ENCODE data around the gene NANOGP8. TPM values are rescaled to one million over a fixed set of nuclear protein-coding genes. Genes with fewer than 3 reads are reported as not detected.
"Not testable (repeated sequence)": the region's sequence is repeated elsewhere in the genome, so short reads cannot be mapped to it uniquely, and the experiment has no call there.

Gene NANOGP8
- total RNA-seq, 2 donors from 2014 or later, result 1.6 TPM; not detected in 1

DNA sequence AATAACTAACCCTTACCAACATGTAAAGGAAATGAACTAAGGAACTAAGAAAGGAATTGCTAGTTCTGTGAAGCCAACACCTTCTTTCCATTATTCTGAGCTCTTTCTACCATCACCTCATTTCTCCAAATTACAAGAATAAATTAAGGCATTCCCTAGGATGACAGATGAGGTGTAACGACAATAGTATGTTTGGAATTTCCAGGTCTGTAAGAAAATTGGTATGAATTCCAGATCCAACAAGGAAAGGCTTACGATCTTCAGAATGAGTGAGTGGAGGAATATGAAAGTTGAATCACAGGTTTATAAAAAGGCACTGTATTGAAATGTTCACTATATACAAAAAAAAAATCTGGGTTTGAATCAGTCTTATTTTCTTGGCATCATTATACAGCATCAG, 4.5 kb upstream of the NANOGP8 start:
- TF ChIP-seq POLR2A (IDR thresholded peaks at IDR 0.05) (no peak), CTCF (IDR thresholded peaks at IDR 0.05) (no peak)
- H3K9me3 ChIP-seq, result no peaks in the 10 kb centered on the region
- 90 to 93% methylated on average over 2 of the region's 2 CpGs for WGBS, 2 donors
- no peaks in the 10 kb centered on the region for H3K36me3 ChIP-seq (replicated peaks in 1 of 2; ENCODE audit: insufficient read depth in 1 of 2, low read depth in 2 of 2)
- H3K4me3 ChIP-seq, result no peak overlapping the region
- intact Hi-C loops (cut with DNase I), result no loop called here
- ATAC-seq (no peak), DNase-seq (no peak)
- H3K4me1 ChIP-seq, result no peaks in the 10 kb centered on the region
- no peaks in the 10 kb centered on the region for H3K27me3 ChIP-seq
- H3K27ac ChIP-seq, result no peak overlapping the region

DNA sequence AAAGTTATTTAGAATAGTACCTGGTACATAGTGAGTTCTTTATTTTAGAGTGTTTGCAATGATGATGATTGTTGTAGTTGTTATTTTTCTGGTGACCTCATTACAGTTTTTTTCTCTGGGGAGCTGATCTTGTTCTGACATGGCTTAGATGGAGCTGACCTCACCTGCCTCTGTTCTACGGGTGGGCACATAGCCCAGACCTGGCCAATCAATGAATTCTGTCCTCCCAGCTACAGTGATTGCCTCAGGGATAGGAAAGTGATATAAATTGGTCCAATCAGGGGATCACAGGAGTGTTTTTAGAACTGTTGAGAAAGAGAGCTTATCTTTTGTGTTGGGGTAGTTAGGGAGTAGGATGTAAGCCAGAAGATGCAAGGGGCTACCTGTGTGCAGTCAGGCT, 3.2 kb upstream of the NANOGP8 start:
- Histone ChIP-seq H3K27me3 (no peaks in the 10 kb centered on the region), H3K9me3 (no peaks in the 10 kb centered on the region), H3K27ac (no peak overlapping the region), H3K36me3 (replicated peaks in 1 of 2; ENCODE audit: insufficient read depth in 1 of 2, low read depth in 2 of 2) (no peaks in the 10 kb centered on the region), H3K4me3 (no peak overlapping the region), H3K4me1 (no peaks in the 10 kb centered on the region)
- intact Hi-C loops (cut with DNase I), result no loop called here
- ATAC-seq (no peak), DNase-seq (no peak)
- 72 to 83% methylated on average over 1 of the region's 1 CpG for WGBS, 2 donors
- TF ChIP-seq POLR2A (IDR thresholded peaks at IDR 0.05) (no peak), CTCF (IDR thresholded peaks at IDR 0.05) (no peak)

DNA sequence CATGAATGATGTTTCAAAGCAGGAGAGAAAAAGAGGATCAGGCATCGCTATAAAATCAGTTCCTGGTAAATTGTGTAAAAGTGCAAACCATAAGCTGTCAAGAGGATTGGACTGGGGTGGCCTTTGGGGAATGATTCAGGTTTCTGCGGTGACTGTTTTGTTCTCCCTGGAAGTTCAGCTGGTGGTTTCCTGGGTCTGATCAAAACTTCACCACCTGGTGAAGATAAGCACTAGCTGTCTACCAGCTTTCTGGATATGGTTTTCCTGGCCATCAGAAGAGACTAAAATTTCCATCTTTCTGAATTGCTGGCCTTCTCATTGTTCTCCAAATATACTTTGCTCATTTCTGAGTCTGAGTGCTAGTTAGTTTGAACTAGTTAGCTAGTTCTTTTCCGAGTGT, 2.7 kb upstream of the NANOGP8 start:
- ATAC-seq (no peak), DNase-seq (no peak)
- WGBS, 2 donors, result 67 to 77% methylated on average over 3 of the region's 3 CpGs
- Histone ChIP-seq H3K9me3 (no peaks in the 10 kb centered on the region), H3K4me1 (no peaks in the 10 kb centered on the region), H3K27ac (no peak overlapping the region), H3K36me3 (replicated peaks in 1 of 2; ENCODE audit: insufficient read depth in 1 of 2, low read depth in 2 of 2) (no peaks in the 10 kb centered on the region), H3K4me3 (no peak overlapping the region), H3K27me3 (no peaks in the 10 kb centered on the region)
- TF ChIP-seq POLR2A (IDR thresholded peaks at IDR 0.05) (no peak), CTCF (IDR thresholded peaks at IDR 0.05) (no peak)
- intact Hi-C loops (cut with DNase I), result no loop called here

- 81 to 85% methylated on average over 11 to 21 of the region's 36 CpGs for WGBS, 2 donors
- H3K27me3 ChIP-seq; DNase-seq; H3K9me3 ChIP-seq; H3K4me1 ChIP-seq; intact Hi-C loops (cut with DNase I); ATAC-seq; H3K27ac ChIP-seq; H3K36me3 ChIP-seq (replicated peaks in 1 of 2; ENCODE audit: insufficient read depth in 1 of 2, low read depth in 2 of 2); H3K4me3 ChIP-seq: not testable (repeated sequence)
Measured at GRCh38 chr15:35082371-35083348, 2.4 kb downstream of the NANOGP8 start.

DNA sequence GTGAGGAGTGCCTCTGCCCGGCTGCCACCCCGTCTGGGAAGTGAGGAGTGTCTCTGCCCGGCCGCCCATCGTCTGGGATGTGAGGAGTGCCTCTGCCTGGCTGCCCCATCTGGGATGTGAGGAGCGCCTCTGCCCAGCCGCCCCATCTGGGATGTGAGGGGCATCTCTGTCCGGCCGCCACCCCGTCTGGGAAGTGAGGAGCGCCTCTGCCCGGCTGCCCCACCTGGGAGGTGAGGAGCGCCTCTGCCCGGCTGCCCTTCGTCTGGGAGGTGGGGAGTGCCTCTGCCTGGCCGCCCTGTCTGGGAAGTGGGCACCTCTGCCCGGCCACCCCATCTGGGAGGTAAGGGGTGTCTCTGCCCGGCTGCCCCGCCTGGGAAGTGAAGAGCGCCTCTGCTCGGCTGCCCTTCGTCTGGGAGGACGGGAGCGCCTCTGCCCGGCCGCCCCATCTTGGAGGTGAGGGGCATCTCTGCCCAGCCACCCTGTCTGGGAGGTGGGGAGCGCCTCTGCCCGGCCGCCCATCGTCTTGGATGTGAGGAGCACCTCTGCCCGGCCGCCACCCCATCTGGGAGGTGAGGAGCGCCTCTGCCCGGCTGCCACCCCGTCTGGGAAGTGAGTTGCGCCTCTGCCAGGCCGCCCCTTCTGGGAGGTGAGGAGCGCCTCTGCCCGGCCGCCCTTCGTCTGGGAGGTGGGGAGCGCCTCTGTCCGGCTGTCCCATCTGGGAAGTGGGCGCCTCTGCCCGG, 3.3 kb downstream of the NANOGP8 start:
- not testable (repeated sequence) for DNase-seq

More for the DNA sequence above, 3.3 kb downstream of the NANOGP8 start:
- H3K27me3 ChIP-seq; H3K36me3 ChIP-seq (replicated peaks in 1 of 2; ENCODE audit: insufficient read depth in 1 of 2, low read depth in 2 of 2); H3K4me3 ChIP-seq; H3K4me1 ChIP-seq; intact Hi-C loops (cut with DNase I); H3K9me3 ChIP-seq; ATAC-seq; H3K27ac ChIP-seq: not testable (repeated sequence)
- WGBS, 2 donors, result 78 to 85% methylated on average over 10 to 26 of the region's 45 CpGs

Measured in body of pancreas (tissue), 4 donors.